EH (cell line): ENCODE results near the gene TEX2.

ENCODE experiments used
- DNase-seq: peaks from one replicate; pipeline ENCODE4 v3.0.0-alpha.2; 2015; ENCODE audit warnings: low read depth

Gene TEX2

DNA sequence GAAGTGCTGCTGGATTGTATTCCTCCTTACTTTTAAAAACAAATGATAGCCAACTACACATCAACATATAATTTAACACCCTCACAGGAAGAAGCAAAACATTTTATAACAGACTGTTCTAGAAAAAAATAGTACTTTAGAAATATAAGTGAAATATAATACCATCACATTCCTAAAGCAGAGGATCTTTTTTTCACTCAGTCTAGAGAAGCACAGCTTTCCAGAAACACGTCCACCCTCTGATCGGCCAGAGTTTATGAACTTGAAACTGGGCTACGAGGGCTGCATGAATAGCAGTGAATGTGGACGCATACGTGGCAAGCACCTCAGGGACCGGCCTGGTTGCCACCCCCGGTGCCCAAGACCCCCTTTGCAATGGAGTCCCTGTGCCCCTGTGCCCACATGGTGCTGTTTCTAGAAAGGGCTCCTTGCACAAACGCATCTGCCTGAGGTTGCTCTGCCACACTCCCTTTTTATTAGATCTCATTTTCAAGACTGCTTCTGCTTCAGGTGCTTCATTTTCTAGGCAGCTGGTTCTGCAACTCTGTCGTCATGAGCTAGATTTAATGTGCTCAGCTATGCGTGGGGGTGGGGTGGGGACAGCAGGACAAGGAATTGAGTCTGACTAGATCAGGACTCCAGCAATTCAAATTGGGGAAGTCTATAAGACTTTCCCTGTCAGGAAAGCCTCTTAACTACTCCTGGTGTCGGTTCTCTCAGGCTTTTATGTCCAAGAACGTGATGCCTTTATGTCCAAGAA is 104.0 kb downstream of the TEX2 start:
- no peak for DNase-seq

DNA sequence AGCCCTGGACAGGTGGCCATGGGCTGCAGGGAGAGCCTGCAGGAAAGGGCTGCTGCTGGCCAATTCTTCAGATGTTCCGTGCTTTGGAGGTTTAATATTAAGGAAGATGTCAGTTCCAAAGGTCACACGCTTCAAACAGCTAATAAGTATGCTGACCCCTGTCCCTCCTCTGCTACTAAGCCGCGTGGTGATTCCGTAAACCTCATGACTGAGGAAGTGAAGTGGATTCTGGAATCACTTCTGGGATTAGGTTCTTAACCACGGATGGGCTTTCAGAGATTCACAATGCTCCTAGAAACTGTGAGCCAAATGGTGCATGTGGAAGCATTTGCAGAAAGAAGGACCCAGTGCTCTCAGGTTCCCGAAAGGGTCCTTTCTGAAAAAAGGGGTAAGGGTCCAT is 104.7 kb downstream of the TEX2 start:
- no peak for DNase-seq

DNA sequence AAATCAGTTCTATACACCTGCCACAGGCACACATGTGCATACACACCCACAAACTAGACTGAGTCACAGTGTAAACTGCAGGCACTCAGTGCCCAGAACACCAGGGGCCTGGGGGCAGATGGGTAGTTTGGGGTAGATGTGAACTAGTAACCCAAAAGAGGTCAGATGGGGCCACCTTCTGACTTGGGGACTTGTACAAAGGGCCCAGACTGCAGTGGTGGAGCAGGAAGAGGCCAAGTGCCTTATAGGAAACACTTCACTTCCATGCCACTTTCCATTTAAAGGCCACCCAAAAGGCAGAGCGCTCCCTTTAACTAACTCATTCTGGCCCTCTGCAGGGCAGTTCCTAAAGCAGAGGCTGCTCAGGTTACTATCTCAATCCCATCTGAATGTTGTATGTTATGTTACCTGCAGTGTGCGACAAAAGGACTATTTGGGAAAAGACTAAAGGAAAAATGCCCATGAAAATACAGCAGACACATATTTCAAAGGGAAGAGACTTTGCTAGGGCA is 105.3 kb downstream of the TEX2 start:
- no peak for DNase-seq

DNA sequence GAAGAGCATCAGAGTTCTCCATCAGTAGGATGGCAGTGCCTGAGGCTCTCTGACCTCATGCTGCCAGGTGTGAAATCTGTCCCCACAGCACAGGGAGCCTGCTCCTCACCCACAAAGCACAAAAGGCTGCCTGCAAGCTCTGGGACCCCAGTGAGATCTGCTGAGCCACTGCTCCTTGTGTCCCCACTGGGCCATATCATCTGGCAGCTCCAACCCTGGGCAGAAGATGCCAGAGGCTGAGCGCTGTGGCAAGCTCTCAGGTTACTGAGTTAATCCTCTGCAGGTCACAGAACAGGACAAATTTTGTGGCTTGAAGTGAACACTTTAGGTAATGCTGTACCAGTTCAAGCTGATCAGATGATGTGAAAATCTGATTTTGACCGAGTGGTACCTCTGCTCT is 106.4 kb downstream of the TEX2 start:
- no peak for DNase-seq

DNA sequence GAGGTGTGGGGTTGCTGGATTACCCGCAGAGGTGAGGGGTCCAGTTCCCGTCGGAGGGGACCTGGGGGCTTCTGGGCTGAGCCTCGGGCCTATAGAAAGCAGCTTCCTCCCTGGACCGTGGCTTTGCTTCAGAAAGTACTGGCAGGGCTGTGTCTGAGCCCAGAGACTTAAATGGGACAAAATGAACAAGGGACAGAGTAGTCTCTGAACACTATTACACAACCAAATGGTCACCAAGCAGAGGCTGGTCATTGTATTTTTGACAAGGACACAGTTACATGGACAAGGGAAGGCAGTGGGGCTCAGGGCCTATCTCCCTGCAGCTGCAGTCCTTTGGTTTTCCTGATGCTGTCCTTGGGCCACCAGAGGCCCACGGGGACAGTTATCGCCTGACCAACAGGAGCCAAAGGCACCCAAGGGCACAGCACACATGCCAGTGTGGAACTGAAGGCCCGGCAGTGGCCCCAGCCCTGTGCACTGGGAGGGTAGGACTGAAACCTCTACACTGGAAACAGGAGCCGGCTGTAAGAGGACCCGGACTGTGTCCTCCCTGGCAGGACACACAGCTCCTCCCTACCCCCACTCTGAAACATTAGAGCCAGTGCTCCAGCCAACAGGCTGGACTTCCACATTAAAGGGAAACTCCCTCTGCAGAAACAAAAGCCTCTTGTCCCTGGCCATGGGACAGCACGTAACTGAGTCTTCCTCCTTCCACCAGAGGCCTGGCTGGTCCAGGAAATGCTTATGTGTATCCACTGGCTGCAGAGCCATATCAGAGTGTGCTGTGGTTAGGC is 107.1 kb downstream of the TEX2 start:
- peak; percentile 40 for DNase-seq

DNA sequence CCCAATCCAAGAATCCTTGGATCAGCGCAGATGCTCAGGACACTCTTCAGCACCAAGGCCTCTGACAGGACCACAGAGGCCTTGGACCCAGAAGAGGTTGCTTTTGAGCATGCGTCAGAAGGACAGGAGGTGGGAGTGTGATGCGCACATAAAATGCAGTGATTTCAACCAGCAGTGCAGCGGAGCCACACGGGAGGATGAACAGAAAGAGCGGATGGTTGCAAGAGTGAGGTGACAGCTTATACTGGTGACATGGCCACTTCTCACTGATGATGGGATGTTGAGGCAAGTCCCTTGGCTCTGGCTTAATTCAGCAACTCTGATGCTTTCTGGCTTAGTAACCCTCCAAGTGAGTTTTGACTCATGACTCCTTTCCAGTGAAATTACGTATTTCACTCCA is 107.9 kb downstream of the TEX2 start:
- DNase-seq = no peak

DNA sequence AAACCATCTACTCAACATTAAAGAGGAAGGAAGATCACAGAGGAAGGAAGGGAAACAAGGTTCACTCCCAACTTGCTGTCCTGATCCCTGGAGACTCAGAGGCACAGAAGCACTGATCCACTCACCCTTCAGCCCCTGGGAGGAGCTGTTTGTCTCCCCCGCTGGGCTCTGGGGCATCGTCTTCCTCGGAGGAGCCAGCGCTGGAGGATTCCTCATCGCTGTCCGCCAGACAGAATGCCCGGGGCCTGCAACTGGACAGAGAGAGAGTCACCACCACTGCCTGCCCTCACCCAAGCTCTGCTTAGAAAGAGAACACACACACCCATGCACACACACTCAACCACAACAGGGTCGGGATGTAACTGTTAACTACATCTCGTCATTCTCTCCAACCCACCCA is 108.3 kb downstream of the TEX2 start:
- DNase-seq = peak; percentile 54

DNA sequence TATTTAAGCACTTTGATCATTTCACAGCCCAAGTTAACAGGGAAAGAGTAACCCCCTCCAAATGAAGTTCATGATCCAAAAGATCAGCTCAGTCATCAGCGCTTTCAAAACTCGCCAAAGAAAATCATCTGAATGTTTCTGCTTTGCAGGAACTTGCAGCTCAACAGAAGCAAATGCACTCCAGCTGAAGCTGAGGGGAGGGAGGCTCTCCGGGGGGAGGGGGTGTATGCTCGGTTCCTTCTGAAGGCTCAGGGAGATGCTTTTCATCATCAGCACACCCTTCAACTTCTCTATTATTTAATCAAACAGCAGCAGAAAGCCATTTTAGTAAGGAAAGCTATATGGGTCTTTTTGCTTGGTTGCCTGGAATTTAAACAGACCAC is 108.8 kb downstream of the TEX2 start:
- DNase-seq = no peak

DNA sequence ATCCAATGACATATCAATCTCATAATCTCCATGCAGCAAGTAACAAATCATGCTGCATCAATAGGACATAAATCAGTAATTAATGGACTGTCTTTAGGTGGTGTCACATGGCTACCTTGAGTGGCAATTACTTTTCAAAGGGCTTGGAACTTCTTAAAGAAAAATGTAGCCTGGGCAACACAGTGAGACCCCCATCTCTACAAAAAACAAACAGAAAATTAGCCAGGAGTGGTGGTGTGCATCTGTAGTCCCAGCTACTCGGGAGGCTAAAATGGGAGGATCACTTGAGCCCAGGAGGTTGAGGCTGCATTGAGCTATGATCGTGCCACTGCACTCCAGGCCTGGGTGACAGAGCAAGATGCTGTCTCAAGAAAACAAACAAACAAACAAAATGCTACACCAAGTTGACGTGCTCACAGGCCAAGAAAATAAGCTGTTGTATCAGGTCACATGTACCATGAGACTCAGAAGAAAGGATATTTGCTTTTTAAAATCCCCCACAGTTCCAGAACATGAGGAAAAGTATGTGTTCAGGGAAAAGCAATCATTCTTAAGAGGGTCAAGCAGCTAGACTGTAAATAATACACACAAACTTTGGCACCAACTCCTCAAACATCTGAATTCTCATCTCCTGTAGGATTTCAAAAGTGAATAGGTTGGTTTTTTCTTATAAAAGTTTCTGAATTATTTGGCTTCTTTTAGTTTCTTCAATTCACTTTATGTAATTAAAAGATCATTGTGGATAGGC is 109.3 kb downstream of the TEX2 start:
- DNase-seq = no peak

DNA sequence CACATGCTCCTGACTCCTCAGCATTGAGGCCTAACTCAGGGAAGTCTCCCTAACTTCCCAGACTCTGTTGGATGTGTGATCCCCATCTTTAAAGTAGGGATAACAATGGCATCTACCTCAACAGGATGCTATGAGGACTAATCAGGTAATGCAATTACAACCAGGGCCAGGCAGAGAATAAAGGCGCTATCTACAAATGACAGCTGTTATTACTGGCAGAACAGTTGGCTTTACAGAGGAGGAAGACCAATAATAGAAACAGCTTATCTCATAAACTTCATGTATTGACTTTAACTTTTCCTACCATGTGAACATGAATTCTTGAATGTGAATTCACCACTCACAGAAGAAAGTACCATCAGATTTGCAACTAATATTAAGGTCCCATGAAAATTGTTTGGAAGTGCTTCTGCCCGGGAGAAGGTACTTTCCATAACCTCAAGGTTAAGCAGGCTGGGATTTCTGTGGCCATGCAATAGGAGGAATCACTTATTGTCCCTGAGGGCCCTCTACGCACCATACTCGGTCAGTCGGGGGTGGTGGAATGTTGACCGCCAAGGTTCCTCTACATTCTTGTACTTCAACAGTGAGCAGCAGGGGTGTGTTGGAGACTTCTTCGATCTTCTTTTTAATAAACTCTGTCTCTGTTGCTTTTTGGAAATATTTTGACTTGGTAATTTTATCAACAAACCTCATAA is 110.5 kb downstream of the TEX2 start:
- DNase-seq = no peak

DNA sequence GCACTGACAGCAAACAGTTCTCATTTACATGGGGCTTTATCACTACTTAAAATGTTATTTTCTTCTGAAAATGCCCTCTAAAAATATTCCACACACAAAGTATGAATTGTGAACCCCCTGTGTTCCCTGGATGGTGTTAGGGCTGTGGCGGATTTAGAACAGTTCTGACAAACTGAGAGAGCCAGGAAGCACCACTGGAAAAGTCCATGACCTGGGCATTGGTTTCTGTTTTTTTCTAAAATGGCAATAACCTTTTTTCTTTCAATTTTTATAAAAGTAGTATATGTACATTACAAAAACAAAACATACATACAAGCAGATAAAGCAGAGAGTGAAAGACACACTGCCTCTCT is 112.1 kb downstream of the TEX2 start:
- DNase-seq = no peak

DNA sequence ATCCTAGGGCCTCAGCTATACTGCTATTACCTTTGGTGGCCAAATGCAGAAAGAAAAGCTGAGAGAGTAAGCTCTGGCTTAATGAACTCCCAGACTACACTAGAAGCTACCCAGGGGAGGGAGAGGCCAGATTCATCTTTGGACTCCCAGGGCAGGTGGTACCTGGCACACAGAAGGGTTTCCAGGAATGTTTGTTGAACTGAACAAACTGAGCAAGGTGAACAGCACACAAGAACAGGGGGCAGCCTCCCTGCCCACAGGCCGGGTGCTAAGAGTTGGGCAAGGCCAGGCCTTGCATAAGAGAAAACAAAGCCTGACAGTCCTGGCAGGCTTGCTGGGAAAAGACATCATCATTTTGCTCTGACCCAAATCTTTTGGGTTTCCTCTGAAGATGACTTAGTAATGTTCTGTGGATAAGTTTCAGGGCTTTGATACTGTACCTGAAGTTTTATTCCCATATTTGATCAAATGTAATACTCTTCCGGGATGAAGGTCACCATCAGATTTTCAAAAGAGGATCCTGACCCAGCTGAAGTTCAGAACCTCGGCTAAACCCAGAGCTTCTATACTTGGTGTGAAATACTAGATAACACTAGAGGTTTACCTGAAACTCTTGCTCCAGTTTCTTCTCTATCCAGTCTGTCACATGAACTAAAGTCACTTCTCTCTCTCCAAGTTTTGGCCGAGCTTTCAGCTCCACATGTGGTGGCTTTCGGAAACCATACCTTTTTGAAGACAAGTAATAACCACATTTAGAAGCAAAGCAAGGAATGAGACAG is 112.6 kb downstream of the TEX2 start:
- DNase-seq = peak; percentile 30

DNA sequence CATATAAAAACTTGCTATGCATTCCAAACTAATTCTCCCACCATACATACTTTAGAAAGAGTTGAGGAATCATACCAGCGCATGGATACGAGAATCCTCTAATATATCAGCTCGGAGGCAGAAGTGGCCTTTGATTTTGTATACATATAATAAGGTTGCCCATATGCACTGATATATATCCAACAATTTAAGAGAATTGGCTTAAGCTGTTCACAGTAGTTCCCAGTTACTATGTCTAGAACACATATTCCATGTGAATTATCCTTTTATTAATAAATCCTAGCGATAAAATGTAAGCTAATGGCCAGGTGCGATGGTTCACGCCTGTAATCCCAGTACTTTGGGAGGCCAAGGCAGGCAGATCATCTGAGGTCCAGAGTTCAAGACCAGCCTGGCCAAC is 113.9 kb downstream of the TEX2 start:
- no peak for DNase-seq

DNA sequence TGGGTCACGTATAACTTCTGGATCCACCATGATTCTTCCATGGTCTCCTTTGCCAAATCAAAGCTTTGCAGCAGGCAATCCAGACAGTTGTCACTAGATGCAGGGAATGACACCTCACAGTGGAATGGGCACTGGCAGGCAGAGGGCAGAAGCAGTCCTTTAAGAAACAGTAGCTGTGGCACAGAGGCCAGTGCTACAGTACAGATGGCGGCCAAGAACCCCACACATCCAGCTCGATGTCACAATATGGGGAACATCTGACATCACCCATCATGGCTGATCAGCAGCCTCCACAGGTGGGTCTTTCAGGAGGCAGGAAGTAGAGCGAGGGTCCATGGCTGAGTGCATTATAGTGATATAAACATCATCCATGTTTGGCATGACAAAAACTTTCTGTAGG is 114.4 kb downstream of the TEX2 start:
- peak; percentile 35 for DNase-seq

DNA sequence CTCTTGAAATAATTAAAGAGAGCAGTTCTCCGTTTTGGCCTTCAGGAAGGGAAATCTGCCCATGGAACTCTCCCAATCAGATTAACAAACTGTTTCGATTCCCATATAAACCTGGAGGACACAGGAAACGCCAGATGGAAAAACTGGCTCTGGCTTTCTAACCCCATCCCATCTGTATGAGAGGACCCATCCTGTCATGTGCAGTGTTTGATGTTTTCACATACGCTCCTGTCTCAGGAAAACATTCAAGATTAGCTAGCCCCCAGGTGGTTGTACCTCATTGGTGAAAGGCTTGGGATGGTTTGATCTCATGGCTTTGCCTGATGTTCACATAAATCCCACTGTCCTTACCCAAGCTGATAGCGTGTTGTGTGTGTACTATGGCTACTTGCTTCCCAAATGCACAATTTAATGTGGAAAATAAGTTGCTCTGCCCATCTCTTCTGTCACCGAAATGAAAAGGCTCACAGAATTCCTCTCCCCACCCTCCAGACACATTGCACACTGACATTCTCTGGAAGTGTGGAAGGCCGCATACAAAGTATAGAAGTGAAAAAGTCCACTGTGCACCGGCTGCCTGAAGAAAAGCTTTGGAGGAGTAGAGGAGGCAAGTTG is 114.9 kb downstream of the TEX2 start:
- peak; percentile 43 for DNase-seq

DNA sequence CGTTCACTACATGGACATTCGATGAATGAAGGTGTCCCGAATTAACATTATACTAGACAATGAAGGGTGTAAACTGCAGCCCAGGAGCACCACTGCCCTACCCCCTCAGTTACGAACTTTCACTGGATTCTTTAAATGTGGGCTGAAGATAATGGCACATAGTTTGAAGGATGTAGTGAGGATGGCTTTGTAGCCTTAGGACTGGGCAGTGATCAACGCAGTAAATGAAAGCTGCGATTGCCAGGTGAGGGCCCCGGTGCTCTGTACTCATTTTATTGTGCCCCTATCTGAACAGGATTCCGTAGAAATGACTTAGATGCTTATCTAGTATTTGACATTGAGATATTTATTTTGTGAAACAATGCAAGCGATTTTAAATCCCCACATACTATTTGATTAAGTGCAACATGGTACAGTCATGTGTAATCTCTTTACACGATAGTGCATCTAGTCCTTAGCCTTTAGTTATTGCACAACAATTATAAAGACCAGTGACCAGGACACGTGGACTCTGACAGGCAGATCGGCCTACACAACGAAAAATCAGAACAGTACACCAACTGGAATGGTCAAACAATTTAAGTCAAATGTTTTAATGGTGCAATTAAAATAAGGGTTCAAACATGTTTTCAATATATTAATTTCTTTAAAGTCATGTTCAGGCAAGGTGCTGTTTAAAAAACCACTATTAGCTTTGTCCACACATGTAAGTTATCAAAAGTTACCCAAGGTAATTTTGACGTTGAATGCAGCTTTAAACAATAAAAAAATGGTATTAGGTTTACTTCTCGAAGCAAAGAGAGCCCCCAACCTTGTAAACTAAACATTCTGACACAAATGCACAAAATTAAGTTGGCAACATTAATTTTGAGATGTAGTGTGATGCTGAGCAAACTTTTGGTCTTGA is 115.7 kb downstream of the TEX2 start:
- DNase-seq = peak; percentile 55

DNA sequence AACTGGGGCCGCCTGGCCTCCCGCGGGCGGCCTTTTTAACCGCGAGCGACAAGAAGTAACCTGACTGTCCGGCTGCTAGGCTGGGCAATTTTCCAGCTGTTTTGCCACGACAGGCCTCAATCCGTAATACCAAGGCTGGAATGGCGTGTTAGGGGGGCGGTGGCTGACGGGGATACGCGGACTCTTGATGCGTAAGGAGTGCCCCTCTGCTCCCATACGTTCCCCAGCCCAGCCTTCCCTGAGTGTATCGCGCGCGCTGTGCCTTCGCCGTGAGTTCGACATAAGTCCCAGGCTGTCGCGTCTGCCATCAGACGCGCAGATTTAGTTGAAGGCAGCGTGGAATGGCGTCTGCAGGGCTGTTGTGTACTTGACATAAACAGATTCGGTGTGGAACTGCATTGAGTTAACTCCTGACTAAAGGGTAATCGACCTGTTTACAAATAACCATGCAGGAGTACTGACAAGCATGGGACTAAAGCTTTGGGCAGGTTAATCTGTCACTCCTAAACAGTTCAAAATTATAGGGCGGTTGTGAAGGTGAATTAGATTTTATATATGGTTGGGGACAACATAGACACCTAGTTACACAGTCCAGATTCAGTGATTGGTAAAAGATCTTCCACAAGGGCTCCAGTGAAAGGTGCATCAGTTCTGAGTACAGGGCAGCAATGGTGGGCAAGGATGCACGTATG is 116.5 kb downstream of the TEX2 start:
- DNase-seq = peak; percentile 79

DNA sequence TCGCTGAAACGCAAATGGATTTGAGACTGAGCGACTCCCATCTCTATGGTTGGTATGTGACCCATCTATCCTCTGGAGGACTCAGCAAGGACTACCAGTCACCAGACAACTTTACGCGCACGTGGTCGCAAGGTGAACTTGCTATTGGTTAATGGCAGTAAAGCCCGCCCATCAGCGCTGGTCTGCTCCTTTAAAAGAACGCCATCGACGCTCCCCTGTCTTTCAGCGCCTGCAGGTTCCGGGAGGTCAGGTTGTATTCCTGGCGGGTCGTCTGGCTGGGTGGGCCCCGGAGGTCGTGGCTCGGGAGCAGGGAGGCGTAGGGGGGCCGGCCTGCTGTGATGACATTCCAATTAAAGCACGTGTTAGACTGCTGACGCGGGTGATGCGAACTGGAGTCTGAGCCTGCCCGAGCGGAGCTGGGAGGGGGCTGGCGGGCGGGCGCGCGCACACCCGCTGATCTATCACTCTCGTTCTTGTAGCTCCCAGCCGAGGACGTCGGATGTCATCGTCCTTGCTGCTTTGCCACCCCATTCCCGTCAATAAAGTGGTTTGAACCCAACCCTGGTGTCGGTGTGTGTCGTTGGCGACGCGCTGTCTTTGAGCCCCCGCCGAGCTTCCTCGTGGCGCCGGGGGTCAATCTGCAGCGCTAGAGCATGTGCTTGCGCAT is 117.2 kb downstream of the TEX2 start:
- DNase-seq = peak; percentile 99

DNA sequence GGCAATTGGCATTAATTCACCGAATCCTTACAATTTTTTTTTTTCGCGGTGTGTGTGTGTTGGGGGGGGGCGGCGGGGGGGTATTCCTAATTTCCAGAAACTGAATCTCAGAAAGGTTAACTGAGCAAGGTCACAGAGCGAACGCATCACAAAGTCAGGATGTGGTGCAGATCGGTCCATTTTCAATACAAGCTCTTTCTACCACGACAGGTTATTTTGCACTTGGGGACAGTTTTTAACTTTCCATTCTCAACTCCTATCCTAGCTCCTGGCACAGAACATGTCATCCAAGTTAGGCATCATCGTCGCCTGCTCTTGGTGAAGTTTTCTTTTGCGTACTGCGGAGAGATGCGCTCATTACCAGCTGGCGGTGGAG is 117.7 kb downstream of the TEX2 start:
- DNase-seq = no peak
